ENCODE measurements around the gene RAPGEF6. TPM values are rescaled to one million over a fixed set of nuclear protein-coding genes. Genes with fewer than 3 reads are reported as not detected.
"Not testable (repeated sequence)": the region's sequence is repeated elsewhere in the genome, so short reads cannot be mapped to it uniquely, and the experiment has no call there.

The RAPGEF6 gene
- total and polyA plus RNA-seq, 2 donors: 11.3 to 21.4 TPM

GRCh38 chr5:131488463-131488862 is 146.6 kb downstream of the RAPGEF6 start:
- no peaks in the 10 kb centered on the region for H3K4me1 ChIP-seq (ENCODE audit: control insufficient read depth in 2 of 2, insufficient read depth in 2 of 2, low read length in 2 of 2)
- WGBS: 44% methylated on average over 3 of the region's 3 CpGs
- no peak overlapping the region for H3K4me3 ChIP-seq (ENCODE audit: low read length in 2 of 2)
- H3K36me3 ChIP-seq (ENCODE audit: control insufficient read depth in 2 of 2, insufficient read depth in 2 of 2, low read length in 1 of 2): peaks cover 13 to 26% of the 10 kb centered on the region in 2 donors
- no peaks in the 10 kb centered on the region for H3K27me3 ChIP-seq (ENCODE audit: control insufficient read depth in 2 of 2, insufficient read depth in 1 of 2, low read length in 1 of 2)
- DNase-seq (ENCODE audit: low read depth in 6 of 9, low spot score in 9 of 9): peak in 2 of 9 donors; percentile 4 to 40
- no peaks in the 10 kb centered on the region for H3K9me3 ChIP-seq (ENCODE audit: control insufficient read depth in 2 of 2, insufficient read depth in 1 of 2, low read length in 1 of 2)
- no peak overlapping the region for H3K27ac ChIP-seq (ENCODE audit: low read depth in 1 of 2, low read length in 1 of 2)

- not testable (repeated sequence) for H3K4me3 ChIP-seq (ENCODE audit: low read length in 2 of 2); H3K9me3 ChIP-seq (ENCODE audit: control insufficient read depth in 2 of 2, insufficient read depth in 1 of 2, low read length in 1 of 2); DNase-seq (ENCODE audit: low read depth in 6 of 9, low spot score in 9 of 9); H3K4me1 ChIP-seq (ENCODE audit: control insufficient read depth in 2 of 2, insufficient read depth in 2 of 2, low read length in 2 of 2); H3K27ac ChIP-seq (ENCODE audit: low read depth in 1 of 2, low read length in 1 of 2); H3K27me3 ChIP-seq (ENCODE audit: control insufficient read depth in 2 of 2, insufficient read depth in 1 of 2, low read length in 1 of 2)
- H3K36me3 ChIP-seq (ENCODE audit: control insufficient read depth in 2 of 2, insufficient read depth in 2 of 2, low read length in 1 of 2): peaks cover 13 to 29% of the 10 kb centered on the region in 2 donors
- 98% methylated on average over 4 of the region's 4 CpGs for WGBS
Observed at GRCh38 chr5:131487371-131487770, 147.7 kb downstream of the RAPGEF6 start.

- Histone ChIP-seq H3K9me3 (ENCODE audit: control insufficient read depth in 2 of 2, insufficient read depth in 1 of 2, low read length in 1 of 2) (no peaks in the 10 kb centered on the region), H3K27me3 (ENCODE audit: control insufficient read depth in 2 of 2, insufficient read depth in 1 of 2, low read length in 1 of 2) (no peaks in the 10 kb centered on the region), H3K4me3 (ENCODE audit: low read length in 2 of 2) (no peak overlapping the region), H3K27ac (ENCODE audit: low read depth in 1 of 2, low read length in 1 of 2) (no peak overlapping the region), H3K36me3 (ENCODE audit: control insufficient read depth in 2 of 2, insufficient read depth in 2 of 2, low read length in 1 of 2) (peaks cover 14 to 32% of the 10 kb centered on the region in 2 donors), H3K4me1 (ENCODE audit: control insufficient read depth in 2 of 2, insufficient read depth in 2 of 2, low read length in 2 of 2) (no peaks in the 10 kb centered on the region)
- no peak for DNase-seq (ENCODE audit: low read depth in 6 of 9, low spot score in 9 of 9)
- 94% methylated on average over 2 of the region's 2 CpGs for WGBS
Observed at GRCh38 chr5:131482617-131483016, 152.4 kb downstream of the RAPGEF6 start.

GRCh38 chr5:131481569-131481968 is 153.5 kb downstream of the RAPGEF6 start:
- no peak overlapping the region for H3K4me3 ChIP-seq (ENCODE audit: low read length in 2 of 2)
- no peaks in the 10 kb centered on the region for H3K4me1 ChIP-seq (ENCODE audit: control insufficient read depth in 2 of 2, insufficient read depth in 2 of 2, low read length in 2 of 2)
- H3K9me3 ChIP-seq (ENCODE audit: control insufficient read depth in 2 of 2, insufficient read depth in 1 of 2, low read length in 1 of 2): no peaks in the 10 kb centered on the region
- 32% methylated on average over 1 of the region's 1 CpG for WGBS
- H3K27ac ChIP-seq (ENCODE audit: low read depth in 1 of 2, low read length in 1 of 2): no peak overlapping the region
- peaks cover 10 to 27% of the 10 kb centered on the region in 2 donors for H3K36me3 ChIP-seq (ENCODE audit: control insufficient read depth in 2 of 2, insufficient read depth in 2 of 2, low read length in 1 of 2)
- no peaks in the 10 kb centered on the region for H3K27me3 ChIP-seq (ENCODE audit: control insufficient read depth in 2 of 2, insufficient read depth in 1 of 2, low read length in 1 of 2)
- DNase-seq (ENCODE audit: low read depth in 6 of 9, low spot score in 9 of 9): no peak

GRCh38 chr5:131475541-131475941 is 159.5 kb downstream of the RAPGEF6 start:
- H3K27ac ChIP-seq (ENCODE audit: low read depth in 1 of 2, low read length in 1 of 2): no peak overlapping the region
- no peaks in the 10 kb centered on the region for H3K9me3 ChIP-seq (ENCODE audit: control insufficient read depth in 2 of 2, insufficient read depth in 1 of 2, low read length in 1 of 2)
- no peaks in the 10 kb centered on the region for H3K4me1 ChIP-seq (ENCODE audit: control insufficient read depth in 2 of 2, insufficient read depth in 2 of 2, low read length in 2 of 2)
- H3K4me3 ChIP-seq (ENCODE audit: low read length in 2 of 2): no peak overlapping the region
- WGBS: 99% methylated on average over 1 of the region's 1 CpG
- H3K36me3 ChIP-seq (ENCODE audit: control insufficient read depth in 2 of 2, insufficient read depth in 2 of 2, low read length in 1 of 2): peaks cover 4 to 25% of the 10 kb centered on the region in 2 donors
- DNase-seq (ENCODE audit: low read depth in 6 of 9, low spot score in 9 of 9): no peak
- H3K27me3 ChIP-seq (ENCODE audit: control insufficient read depth in 2 of 2, insufficient read depth in 1 of 2, low read length in 1 of 2): no peaks in the 10 kb centered on the region

- no peak overlapping the region for H3K4me3 ChIP-seq (ENCODE audit: low read length in 2 of 2)
- H3K9me3 ChIP-seq (ENCODE audit: control insufficient read depth in 2 of 2, insufficient read depth in 1 of 2, low read length in 1 of 2): no peaks in the 10 kb centered on the region
- H3K4me1 ChIP-seq (ENCODE audit: control insufficient read depth in 2 of 2, insufficient read depth in 2 of 2, low read length in 2 of 2): no peaks in the 10 kb centered on the region
- no peak overlapping the region for H3K27ac ChIP-seq (ENCODE audit: low read depth in 1 of 2, low read length in 1 of 2)
- H3K36me3 ChIP-seq (ENCODE audit: control insufficient read depth in 2 of 2, insufficient read depth in 2 of 2, low read length in 1 of 2): peaks cover 4 to 24% of the 10 kb centered on the region in 2 donors
- DNase-seq (ENCODE audit: low read depth in 6 of 9, low spot score in 9 of 9): no peak
- no peaks in the 10 kb centered on the region for H3K27me3 ChIP-seq (ENCODE audit: control insufficient read depth in 2 of 2, insufficient read depth in 1 of 2, low read length in 1 of 2)
- WGBS: 98% methylated on average over 3 of the region's 3 CpGs
Observed at GRCh38 chr5:131473731-131474130, 161.3 kb downstream of the RAPGEF6 start.

- H3K27ac ChIP-seq (ENCODE audit: low read depth in 1 of 2, low read length in 1 of 2): no peak overlapping the region
- H3K27me3 ChIP-seq (ENCODE audit: control insufficient read depth in 2 of 2, insufficient read depth in 1 of 2, low read length in 1 of 2): no peaks in the 10 kb centered on the region
- peaks cover 5 to 22% of the 10 kb centered on the region in 2 donors for H3K36me3 ChIP-seq (ENCODE audit: control insufficient read depth in 2 of 2, insufficient read depth in 2 of 2, low read length in 1 of 2)
- 97% methylated on average over 3 of the region's 3 CpGs for WGBS
- no peak overlapping the region for H3K4me3 ChIP-seq (ENCODE audit: low read length in 2 of 2)
- DNase-seq (ENCODE audit: low read depth in 6 of 9, low spot score in 9 of 9): no peak
- no peaks in the 10 kb centered on the region for H3K4me1 ChIP-seq (ENCODE audit: control insufficient read depth in 2 of 2, insufficient read depth in 2 of 2, low read length in 2 of 2)
- H3K9me3 ChIP-seq (ENCODE audit: control insufficient read depth in 2 of 2, insufficient read depth in 1 of 2, low read length in 1 of 2): no peaks in the 10 kb centered on the region
Observed at GRCh38 chr5:131466171-131466766, 168.8 kb downstream of the RAPGEF6 start.

- 51% methylated on average over 1 of the region's 1 CpG for WGBS
- no peak for DNase-seq (ENCODE audit: low read depth in 6 of 9, low spot score in 9 of 9)
- peaks cover 5 to 27% of the 10 kb centered on the region in 2 donors for H3K36me3 ChIP-seq (ENCODE audit: control insufficient read depth in 2 of 2, insufficient read depth in 2 of 2, low read length in 1 of 2)
- no peak overlapping the region for H3K4me3 ChIP-seq (ENCODE audit: low read length in 2 of 2)
- no peaks in the 10 kb centered on the region for H3K4me1 ChIP-seq (ENCODE audit: control insufficient read depth in 2 of 2, insufficient read depth in 2 of 2, low read length in 2 of 2)
- no peak overlapping the region for H3K27ac ChIP-seq (ENCODE audit: low read depth in 1 of 2, low read length in 1 of 2)
- H3K9me3 ChIP-seq (ENCODE audit: control insufficient read depth in 2 of 2, insufficient read depth in 1 of 2, low read length in 1 of 2): no peaks in the 10 kb centered on the region
- H3K27me3 ChIP-seq (ENCODE audit: control insufficient read depth in 2 of 2, insufficient read depth in 1 of 2, low read length in 1 of 2): no peaks in the 10 kb centered on the region
Observed at GRCh38 chr5:131463656-131464055, 171.4 kb downstream of the RAPGEF6 start.

GRCh38 chr5:131462454-131462853 is 172.6 kb downstream of the RAPGEF6 start:
- H3K36me3 ChIP-seq (ENCODE audit: control insufficient read depth in 2 of 2, insufficient read depth in 2 of 2, low read length in 1 of 2): peaks cover 3 to 29% of the 10 kb centered on the region in 2 donors
- H3K9me3 ChIP-seq (ENCODE audit: control insufficient read depth in 2 of 2, insufficient read depth in 1 of 2, low read length in 1 of 2): no peaks in the 10 kb centered on the region
- WGBS: 17% methylated on average over 3 of the region's 3 CpGs
- no peaks in the 10 kb centered on the region for H3K27me3 ChIP-seq (ENCODE audit: control insufficient read depth in 2 of 2, insufficient read depth in 1 of 2, low read length in 1 of 2)
- DNase-seq (ENCODE audit: low read depth in 6 of 9, low spot score in 9 of 9): no peak
- H3K4me3 ChIP-seq (ENCODE audit: low read length in 2 of 2): no peak overlapping the region
- no peaks in the 10 kb centered on the region for H3K4me1 ChIP-seq (ENCODE audit: control insufficient read depth in 2 of 2, insufficient read depth in 2 of 2, low read length in 2 of 2)
- H3K27ac ChIP-seq (ENCODE audit: low read depth in 1 of 2, low read length in 1 of 2): no peak overlapping the region

Measured in thymus (tissue), 11 donors.